H1 (cell line): ENCODE data around the gene ZAR1L.

Source experiments
- ASH2L ChIP-seq: fragments of 200-600, 300-600 bp; sonication (generic); IDR thresholded peaks from one replicate; pipeline ENCODE4 v1.7.1; 2017; ENCODE audit warnings: low read length
- ATF2 ChIP-seq: IDR thresholded peaks from 2 replicates; pipeline ENCODE4 v1.6.1; 2012; ENCODE audit warnings: low read length, inconsistent platforms
- CBX8 ChIP-seq: fragments of 300-800, 300-1000 bp; sonication (generic); IDR thresholded peaks from 2 replicates; pipeline ENCODE4 v1.7.1; 2016; ENCODE audit warnings: low read depth, low read length, borderline replicate concordance
- EZH2 ChIP-seq: fragments of 200-600 bp; sonication (generic); IDR thresholded peaks from 2 replicates; pipeline ENCODE4 v1.7.1; 2012; ENCODE audit warnings: low read depth, mild to moderate bottlenecking, moderate library complexity, low read length, inconsistent platforms; ENCODE audit not compliant: severe bottlenecking
- KDM4A ChIP-seq: IDR thresholded peaks from one replicate; pipeline ENCODE4 v1.7.1; 2012; ENCODE audit warnings: low read depth, mild to moderate bottlenecking, moderate library complexity, low read length, inconsistent platforms; ENCODE audit not compliant: severe bottlenecking
- MAX ChIP-seq: IDR thresholded peaks from 2 replicates; pipeline ENCODE4 v1.6.1; 2012; ENCODE audit warnings: inconsistent platforms
- POLR2A ChIP-seq, 2 experiments: IDR thresholded peaks; 1 replicate in 1 of 2; 2 replicates in 1 of 2; pipeline ENCODE4 v1.6.1; 2011; ENCODE audit warnings: low read depth in 2 of 2, low read length in 2 of 2, mild to moderate bottlenecking in 2 of 2; ENCODE audit errors: control extremely low read depth in 1 of 2
- POLR2AphosphoS5 ChIP-seq: IDR thresholded peaks from 2 replicates; pipeline ENCODE4 v1.6.1; 2011; ENCODE audit warnings: low read depth, low read length
- RFX5 ChIP-seq: IDR thresholded peaks from 2 replicates; pipeline ENCODE4 v1.6.1; 2011; ENCODE audit warnings: low read depth, low read length, improper control_type of control experiment, borderline replicate concordance
- SP2 ChIP-seq: IDR thresholded peaks from 2 replicates; pipeline ENCODE4 v1.6.1; 2012; ENCODE audit warnings: mild to moderate bottlenecking, low read length, inconsistent platforms
- TF ChIP-seq, protein P1 (sequence below): IDR thresholded peaks from 2 replicates; pipeline ENCODE4 v1.6.1; 2011; ENCODE audit warnings: low read depth, mild to moderate bottlenecking, low read length; ENCODE audit not compliant: insufficient read depth
- TF ChIP-seq, protein P2 (sequence below), 3 experiments: IDR thresholded peaks; 1 replicate in 2 of 3; 2 replicates in 1 of 3; pipeline versions ENCODE4 v1.5.1 to v1.6.1; 2011; ENCODE audit warnings: low read length in 3 of 3, mild to moderate bottlenecking in 3 of 3, inconsistent platforms in 2 of 3, low read depth in 1 of 3, moderate library complexity in 1 of 3; ENCODE audit not compliant: insufficient read depth in 1 of 3; ENCODE audit errors: control extremely low read depth in 1 of 3

DNA sequence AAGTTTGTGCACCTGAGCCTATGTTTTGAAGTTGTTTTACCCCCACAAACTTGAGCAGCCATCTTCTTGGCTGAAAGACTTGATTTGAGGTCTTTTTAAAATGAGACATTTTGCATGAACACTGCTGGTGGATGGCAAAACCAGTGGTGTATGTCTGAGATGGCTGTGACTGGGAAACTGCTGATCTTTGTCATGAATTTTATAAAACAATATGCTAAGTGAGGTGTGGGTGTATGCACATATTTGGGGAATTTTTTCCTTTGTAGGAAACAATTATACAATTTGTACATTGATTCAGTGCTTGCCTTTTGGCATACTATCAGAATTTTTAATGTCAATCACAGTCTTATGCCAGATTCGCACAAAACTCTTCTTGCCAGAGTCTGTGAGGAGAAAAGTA, 52.5 kb downstream of the ZAR1L start:
- TF ChIP-seq CBX8 (no peak), ATF2 (no peak), MAX (no peak), RFX5 (no peak), KDM4A (no peak), ASH2L (no peak), POLR2AphosphoS5 (no peak), POLR2A (IDR thresholded peaks at IDR 0.05; ENCODE audit: control extremely low read depth in 1 of 2, low read depth in 2 of 2, low read length in 2 of 2) (no peak), SP2 (no peak), EZH2 (no peak)
- TF ChIP-seq, protein P1, sequence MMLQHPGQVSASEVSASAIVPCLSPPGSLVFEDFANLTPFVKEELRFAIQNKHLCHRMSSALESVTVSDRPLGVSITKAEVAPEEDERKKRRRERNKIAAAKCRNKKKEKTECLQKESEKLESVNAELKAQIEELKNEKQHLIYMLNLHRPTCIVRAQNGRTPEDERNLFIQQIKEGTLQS: no peak
- TF ChIP-seq, protein P2, sequence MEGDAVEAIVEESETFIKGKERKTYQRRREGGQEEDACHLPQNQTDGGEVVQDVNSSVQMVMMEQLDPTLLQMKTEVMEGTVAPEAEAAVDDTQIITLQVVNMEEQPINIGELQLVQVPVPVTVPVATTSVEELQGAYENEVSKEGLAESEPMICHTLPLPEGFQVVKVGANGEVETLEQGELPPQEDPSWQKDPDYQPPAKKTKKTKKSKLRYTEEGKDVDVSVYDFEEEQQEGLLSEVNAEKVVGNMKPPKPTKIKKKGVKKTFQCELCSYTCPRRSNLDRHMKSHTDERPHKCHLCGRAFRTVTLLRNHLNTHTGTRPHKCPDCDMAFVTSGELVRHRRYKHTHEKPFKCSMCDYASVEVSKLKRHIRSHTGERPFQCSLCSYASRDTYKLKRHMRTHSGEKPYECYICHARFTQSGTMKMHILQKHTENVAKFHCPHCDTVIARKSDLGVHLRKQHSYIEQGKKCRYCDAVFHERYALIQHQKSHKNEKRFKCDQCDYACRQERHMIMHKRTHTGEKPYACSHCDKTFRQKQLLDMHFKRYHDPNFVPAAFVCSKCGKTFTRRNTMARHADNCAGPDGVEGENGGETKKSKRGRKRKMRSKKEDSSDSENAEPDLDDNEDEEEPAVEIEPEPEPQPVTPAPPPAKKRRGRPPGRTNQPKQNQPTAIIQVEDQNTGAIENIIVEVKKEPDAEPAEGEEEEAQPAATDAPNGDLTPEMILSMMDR (IDR thresholded peaks at IDR 0.05; ENCODE audit: control extremely low read depth in 1 of 3, insufficient read depth in 1 of 3, low read depth in 1 of 3, low read length in 3 of 3): no peak
